HG03575 (cell line): ENCODE data around the gene NOTCH3.

Source experiments
- ATAC-seq: cut with Tn5 transposase; IDR thresholded peaks from one replicate; pipeline ENCODE4 v1.9.1; 2021; ENCODE audit not compliant: unreplicated experiment, insufficient number of reproducible peaks, low FRiP score; ENCODE audit errors: extremely low read depth

Gene NOTCH3

DNA sequence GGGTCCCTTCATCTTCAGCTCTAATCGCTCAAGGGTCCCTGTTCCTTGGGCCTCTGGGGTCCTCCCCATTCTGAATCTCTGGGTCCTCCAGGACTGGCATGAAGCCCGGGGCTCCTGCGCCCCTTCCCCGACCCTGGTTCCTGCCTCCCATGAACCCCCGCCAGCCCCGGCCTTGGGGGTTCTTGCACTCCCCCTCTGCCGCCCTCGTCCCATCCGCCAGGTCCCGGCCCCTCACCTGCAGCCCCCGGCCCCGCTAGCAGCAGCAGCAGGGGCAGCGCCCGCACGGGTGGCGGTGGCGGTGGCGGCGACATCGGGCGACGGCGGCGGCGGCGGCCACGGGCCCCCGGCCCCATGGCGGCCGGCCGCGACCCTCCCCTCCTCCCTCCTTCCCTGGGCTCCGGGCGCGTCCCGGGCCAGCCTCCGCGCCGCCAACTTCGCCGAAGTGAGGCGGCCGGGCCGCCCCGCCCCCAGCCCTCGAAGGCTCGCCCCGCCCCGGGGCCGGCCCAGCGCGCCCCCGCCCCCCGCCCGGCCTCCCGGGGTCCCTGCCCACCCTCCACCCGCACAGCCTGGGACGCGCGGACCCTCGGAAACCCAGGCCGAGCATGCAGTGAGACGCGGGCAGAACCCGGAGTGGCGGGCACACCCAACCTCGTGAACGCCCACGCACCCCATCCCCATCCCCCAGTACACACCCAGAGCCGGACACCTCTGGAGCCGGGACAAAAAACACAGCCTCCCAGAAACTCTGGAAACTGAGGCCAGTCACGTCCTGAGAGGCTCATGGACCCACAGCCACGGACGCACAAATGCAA is at the start of gene NOTCH3:
NOTCH3 (minus strand) TSS at position 443 of the 812 bp plus-strand sequence; CDS start at position 353, 90 bp downstream.
- ATAC-seq: no peak

- ATAC-seq: no peak
Observed at GRCh38 chr19:15250640-15250993, 49.8 kb upstream of the NOTCH3 start.

DNA sequence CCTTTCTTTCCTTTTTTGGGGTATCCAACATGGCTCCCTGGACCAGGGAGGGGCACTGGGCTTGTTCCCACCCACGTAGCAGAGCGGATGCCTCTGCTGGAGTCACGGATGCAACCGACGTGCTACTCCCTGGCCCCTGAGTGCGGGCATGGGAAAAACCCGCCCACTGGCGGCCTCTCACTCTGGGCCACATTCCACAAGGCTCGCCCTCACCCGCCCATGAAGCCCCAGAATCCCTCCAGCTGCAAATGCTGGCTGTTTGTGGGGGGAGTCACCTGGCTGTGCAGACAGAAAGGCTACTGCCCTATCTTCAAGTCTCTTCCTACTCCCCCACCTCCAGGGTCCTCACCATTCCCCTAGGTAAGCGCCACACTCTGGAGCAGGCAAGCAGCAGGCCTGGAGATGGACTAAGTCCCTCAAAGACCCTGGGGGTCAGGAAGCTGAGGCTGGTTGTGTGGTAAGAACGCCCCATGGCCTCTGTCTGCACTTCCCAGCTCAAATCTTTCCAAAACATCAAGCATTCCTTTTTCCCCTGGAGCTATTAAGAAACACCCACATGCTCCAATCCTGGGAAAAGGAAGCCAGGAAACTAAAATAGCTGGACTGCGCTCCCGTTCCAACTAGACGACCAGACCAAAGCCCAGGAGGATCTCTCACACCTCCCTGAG is 49.3 kb upstream of the NOTCH3 start:
- ATAC-seq: no peak

DNA sequence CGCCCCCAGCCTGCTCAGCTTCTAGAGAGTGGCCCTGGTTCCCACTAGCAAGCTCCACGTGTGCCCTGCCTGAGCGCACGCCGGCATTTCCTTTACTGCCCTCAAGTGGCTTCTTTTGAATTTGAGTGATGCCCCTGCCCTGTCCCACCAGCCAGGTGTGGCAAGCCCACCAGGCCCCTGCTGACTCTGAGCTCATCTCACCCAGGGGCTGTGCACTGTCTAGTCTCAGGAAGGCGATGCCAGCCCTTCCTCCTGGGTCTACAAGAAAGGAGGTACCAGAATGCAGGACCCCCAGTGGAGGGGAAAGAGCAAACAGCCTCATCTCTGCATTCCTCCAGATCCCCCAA is 48.7 kb upstream of the NOTCH3 start:
- ATAC-seq: no peak

- no peak for ATAC-seq
Observed at GRCh38 chr19:15248648-15249527, 48.1 kb upstream of the NOTCH3 start.

DNA sequence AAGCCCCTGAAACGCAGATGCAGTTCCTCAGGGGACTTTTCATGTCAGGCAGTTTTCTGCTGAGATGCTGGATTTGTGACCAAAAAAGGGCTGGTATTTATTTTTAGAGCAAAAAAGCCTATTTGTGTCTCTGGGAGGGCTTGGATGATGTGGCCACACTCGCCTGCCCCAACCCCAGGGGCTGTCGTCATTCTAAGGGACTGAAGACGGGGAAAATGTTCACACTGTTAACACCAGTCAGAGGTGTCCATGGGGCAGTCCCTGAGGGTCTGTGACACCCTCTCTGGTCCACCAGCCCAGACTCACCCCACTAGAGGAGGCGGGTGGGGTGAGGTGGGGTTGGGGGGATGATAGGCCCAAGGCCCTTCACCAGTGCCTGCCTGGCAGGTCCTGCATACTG is 47.3 kb upstream of the NOTCH3 start:
- no peak for ATAC-seq

GRCh38 chr19:15247107-15248014 is 46.6 kb upstream of the NOTCH3 start:
- ATAC-seq: no peak

DNA sequence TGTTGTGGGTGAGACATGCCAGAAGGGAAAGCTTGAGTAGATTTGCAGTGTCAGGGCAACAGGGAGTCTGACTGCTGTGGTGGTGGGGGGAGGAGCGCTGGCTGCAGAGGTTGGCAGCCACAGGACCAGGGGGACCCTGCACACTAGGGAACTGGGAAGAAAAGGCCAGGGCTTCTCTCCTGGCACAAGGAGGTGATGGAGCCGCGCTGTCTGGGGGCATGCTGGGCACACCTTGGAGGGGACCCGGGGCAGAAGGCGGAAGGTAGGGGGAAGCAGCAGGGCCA is 45.3 kb upstream of the NOTCH3 start:
- no peak for ATAC-seq

- ATAC-seq: no peak
Observed at GRCh38 chr19:15245370-15246197, 44.8 kb upstream of the NOTCH3 start.

- ATAC-seq: no peak
Observed at GRCh38 chr19:15244808-15245207, 44.0 kb upstream of the NOTCH3 start.

GRCh38 chr19:15244106-15244803 is 43.5 kb upstream of the NOTCH3 start:
- ATAC-seq: no peak

DNA sequence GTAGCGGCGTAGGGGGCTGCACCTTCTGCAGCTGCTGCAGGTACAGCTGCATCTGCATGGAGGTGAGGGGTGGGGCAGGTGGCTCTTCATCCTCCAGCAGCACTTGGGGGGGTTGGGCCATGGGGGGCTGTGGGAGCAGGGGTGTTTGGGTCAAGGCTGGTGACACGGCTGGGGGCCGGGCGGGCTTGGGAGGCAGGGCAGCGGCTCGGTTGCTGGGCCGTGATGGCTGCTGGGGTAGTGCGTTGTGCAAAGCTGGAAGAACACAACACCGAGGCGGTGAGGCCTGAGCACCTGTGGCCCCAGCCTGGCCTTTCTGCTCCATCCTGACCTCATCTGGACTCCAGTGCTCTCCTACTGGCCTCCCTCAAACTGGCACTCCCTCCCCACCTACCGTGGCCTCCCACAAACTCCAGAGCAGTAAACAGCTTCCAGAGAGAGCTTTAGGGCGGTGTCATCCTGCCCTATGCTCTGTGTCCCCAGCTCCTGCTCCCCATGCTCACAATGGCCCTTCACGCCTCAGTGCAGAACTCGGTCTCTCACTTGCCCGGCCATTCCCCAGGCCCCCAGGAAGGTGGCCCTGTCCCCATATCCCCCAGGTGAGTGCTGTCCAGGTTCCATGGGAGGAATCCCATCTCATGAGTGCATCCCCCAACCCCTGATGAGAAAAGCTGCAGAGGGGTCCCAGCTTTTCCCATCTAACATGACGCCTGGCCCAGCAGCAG is 42.6 kb upstream of the NOTCH3 start:
- ATAC-seq: no peak

DNA sequence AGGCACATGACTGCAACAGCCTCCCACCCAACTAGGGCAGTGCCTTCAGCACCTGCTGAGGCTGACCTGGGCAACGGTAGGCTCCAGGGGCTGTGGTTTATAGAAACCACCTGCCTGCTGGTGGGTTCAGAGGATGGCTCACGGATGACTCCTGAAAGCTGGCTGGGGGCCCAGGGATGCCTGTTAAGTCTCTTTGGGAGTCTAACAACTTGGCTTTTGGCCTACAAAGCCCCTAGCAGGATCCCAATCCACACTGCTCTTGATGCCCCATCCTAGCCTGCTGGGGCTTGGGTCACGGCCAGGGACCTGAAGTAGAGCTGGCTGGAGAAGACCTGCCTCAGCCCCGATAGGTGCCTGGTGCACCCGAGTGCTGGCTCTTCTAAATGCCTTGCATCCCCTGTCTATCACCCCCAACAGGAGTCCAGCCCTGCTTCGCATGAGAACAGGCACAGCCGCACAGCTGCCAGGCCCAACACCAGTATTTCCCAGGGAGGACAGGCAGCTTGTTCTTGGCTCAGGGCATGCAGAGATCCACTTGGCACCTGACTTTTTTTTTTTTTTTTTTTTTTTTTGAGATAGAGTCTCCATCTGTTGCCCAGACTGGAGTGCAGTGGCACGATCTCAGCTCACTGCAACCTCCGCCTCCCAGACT is 40.6 kb upstream of the NOTCH3 start:
- ATAC-seq: no peak

- no peak for ATAC-seq
Observed at GRCh38 chr19:15240515-15240914, 39.7 kb upstream of the NOTCH3 start.

DNA sequence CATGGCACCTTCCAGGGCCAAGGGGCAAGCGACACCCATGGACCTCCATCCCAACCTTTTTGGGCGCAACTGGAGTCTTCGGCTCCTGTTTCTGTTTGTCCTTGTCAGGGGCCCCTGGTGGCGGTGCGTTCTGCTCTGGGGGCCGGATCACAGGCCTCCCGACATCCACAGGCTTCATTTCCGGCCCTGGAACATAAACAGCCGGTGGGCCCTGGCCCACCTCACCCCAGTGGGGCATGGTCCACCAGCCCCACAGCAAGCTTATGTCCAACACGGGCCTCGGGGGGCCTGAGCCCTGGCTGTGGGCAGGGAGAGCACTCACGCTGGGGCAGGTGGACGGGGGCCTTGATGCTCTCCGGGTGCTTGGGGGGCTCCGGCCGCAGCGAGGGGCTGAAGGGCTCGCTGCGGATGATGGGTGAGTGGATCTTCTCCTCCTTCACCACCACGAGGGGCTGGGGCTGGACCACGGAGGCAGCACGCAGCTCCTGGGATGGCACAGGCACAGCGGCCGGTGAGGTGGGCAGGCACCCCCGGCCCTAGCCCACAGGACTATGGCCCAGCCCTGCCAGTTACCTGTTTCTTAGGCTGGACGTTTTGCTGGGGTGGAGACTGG is 38.6 kb upstream of the NOTCH3 start:
- no peak for ATAC-seq

DNA sequence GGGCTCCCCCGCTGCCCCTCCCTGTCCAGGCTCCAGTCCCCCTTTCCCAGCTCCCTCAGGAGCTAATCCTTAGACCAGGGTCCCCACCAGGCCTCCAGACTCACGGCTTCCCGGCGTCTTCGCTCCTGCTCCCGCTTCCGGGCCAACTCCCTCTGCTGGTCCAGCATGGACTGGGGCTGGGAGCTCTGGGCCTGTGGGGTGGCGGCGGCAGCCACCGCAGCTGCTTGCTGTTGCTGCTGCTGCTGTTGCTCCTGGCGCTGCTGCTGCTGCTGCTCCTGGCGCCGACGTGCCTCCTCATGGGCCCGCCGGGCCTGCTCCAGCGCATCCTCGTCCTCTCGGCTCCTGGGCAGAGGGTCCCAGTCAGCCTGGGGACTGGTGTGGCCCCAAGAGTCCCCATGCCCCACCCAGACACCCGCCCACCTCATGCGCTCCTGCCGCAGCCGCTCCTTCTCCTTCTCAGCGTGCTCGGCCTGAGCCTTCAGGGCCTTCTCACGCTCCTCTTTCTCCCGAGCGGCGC is 37.9 kb upstream of the NOTCH3 start:
- no peak for ATAC-seq
